GM18951 (cell line): ENCODE measurements around the gene NKRF.
"Not testable (repeated sequence)": the region's sequence is repeated elsewhere in the genome, so short reads cannot be mapped to it uniquely, and the experiment has no call there.

Experiments used
- POLR2A ChIP-seq: IDR thresholded peaks from 4 replicates; pipeline ENCODE4 v1.6.1; 2011; ENCODE audit warnings: mild to moderate bottlenecking; ENCODE audit not compliant: insufficient read length, insufficient read depth; ENCODE audit errors: extremely low read depth
- in situ Hi-C: fragments of 300-500 bp; cut with MboI; formaldehyde crosslinking; loops from one replicate; pipeline ENCODE4 v1.12.0; 2022; ENCODE audit warnings: low sequenced_read_pairs, mixed read lengths, inconsistent platforms; ENCODE audit not compliant: unreplicated experiment

Gene NKRF

DNA sequence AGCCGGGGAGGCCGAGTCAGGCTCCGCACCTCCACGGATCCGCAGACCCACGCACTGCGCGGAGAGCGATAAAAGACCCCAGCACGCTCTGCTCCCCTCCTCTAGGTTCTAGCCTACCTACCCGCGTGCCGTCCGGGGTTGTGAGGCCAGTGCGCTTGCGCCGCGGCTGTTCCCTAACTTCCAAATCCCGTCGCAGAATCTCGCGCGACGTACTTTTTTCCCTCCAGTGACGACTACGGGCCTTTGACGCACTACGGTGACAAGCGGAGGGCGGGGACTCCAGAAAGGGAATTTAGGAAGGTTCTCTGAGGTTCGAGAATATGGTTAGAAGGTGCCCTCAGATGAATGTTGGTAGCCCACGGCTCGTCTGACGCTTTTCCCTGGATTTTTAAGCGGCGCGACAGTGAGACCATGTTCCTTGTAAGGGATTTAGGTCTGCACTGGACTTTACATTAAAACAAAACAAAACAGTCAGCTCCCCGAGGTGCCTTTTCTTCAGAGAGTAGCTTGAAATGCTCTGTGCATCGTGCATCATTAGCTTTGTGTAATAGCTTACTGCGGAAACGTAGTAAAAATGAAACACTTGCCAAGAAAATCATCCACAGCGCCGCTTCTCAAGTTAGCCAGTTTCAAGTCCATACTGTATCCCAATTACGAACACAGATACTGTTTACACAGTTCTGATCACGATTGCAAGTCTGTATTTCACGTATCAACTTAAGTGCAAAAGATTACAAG, at the start of gene NKRF:
Gene NKRF, minus strand, starts transcription at position 145 of the 738 bp plus-strand sequence.
- peak; percentile 86 for TF ChIP-seq POLR2A
- in situ Hi-C loops, result no loop called here

DNA sequence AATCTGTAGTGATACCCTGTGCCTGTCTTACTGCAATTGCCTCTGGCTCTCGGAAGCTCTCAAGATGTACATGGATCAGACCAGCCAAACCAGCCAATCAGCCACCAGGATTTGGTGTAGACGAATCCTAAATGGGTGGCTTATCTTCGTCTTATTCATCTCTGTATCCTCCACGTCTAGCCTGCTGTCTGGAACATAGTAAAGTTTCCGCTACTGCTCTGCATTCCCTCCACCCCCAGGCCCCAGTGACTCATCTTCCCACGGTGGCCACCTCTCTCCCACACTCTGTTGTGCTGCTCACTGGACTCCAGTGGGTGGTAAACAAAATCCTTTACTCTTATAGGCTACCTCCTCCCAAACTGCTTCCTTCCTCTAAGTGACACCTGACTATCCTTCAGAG, 48.9 kb upstream of the NKRF start:
- in situ Hi-C loops, result no loop called here
- TF ChIP-seq POLR2A, result no peak

DNA sequence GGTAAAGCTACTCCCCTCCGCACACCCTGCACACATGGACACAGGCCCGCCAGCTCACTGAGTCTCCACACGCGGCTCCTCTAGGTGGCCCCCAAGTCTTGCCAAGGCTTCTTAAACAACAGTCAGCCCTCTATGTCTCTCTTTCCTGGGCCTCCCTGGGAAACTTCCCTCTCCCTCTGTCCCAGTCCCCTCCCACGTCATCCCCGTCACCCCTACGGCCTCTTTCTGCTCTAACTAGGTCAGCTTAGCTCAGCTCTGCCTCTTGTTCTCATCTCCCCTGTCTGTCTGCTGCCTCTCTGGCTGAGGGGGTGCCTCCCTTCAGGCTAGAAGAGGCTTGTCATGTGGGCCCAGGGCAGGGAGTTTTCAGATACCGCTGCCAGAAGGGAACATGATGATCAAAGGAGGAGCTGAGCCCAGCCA, 47.9 kb upstream of the NKRF start:
- in situ Hi-C loops, result no loop called here
- TF ChIP-seq POLR2A, result no peak

DNA sequence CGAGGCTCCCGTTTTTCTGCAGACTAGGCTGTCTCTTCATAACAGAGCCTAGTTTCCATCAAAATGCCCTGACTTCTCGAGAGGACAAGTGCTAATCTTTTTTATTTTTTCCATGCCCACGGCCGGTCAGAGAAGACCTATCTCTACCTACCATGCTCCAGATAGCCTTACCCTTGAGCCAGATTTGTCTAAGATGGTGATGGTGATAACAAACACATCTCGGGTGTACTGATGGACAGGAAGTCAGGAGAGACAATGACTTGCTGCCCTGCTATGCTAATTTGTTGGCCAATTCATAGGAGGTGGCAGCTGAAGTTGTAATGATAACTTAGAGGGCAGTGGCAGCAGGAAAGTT, 42.2 kb upstream of the NKRF start:
- in situ Hi-C loops, result no loop called here

DNA sequence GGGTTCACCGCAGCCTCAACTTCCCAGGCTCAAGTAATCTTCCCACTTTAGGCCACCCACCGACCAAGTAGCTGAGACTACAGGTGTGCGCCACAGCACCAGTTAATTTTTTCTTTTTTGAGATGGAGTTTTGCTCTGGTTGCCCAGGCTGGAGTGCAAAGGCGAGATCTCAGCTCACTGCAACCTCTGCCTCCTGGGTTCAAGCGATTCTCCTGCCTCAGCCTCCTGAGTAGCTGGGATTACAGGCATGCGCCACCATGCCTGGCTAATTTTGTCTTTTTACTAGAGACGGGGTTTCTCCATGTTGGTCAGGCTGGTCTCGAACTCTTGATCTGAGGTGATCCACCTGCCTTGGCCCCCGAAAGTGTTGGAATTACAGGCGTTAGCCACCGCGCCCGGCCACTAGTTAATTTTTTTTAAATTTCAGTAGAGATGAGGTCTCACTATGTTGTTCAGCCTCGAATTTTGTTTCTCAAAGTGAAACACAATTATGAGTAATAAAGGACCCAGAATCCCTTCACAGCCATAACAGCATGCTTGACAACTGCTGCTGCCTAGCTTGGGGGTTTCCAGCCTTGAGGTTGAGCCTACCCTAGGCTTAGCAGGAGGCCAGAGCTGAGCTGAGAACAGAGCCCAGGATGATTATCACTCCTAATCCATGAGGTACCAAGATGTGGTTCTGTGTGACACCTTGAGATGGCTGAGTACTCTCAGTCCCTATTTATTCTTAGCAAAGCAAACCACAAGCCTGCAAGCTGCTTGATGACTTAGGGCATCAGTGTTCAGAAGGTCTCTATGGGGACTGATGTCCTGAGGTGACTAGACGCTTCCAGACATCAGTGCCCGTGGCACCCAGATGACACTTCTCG, 41.6 kb upstream of the NKRF start:
- in situ Hi-C loops, result no loop called here
- TF ChIP-seq POLR2A, result no peak

More for the DNA sequence above, 42.2 kb upstream of the NKRF start:
- TF ChIP-seq POLR2A, result no peak

DNA sequence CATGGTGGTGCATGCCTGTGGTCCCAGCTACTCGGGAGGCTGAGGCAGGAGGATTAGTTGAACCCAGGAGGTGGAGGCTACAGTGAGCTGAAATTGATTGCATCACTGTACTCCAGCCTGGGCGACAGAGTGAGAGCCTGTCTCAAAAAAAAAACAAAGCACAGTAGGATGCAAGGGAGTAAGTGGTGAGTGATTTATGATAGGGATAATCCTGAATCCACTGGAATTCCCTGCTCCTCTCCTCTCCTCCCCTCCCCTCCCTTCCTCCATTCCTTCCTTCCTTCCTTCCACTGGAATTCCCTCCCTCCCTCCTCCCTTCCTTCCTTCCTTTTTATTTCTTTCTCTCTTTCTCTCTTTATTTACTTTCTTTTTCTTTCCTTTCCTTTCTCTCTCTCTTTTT, 40.9 kb upstream of the NKRF start:
- TF ChIP-seq POLR2A, result no peak
- in situ Hi-C loops, result no loop called here

DNA sequence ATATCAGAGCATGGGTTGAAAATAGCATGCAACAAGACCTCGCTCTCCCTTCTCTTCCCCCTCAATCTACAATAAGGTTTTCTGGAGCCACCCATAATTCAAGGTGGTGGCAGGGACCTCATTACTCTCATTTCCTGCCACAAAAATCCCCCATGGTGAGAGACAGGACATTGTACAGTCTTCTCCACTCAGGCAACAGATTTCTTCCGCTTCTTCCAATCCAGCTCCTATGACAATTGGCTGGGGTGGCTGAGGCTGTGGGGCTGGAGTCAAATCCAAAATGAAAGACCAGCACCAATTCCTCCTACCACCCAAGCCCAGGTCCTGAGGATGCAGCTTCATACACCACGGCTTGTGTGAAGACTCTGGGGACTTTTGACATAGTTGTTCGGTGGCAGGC, 40.3 kb upstream of the NKRF start:
- no peak for TF ChIP-seq POLR2A
- in situ Hi-C loops, result no loop called here

DNA sequence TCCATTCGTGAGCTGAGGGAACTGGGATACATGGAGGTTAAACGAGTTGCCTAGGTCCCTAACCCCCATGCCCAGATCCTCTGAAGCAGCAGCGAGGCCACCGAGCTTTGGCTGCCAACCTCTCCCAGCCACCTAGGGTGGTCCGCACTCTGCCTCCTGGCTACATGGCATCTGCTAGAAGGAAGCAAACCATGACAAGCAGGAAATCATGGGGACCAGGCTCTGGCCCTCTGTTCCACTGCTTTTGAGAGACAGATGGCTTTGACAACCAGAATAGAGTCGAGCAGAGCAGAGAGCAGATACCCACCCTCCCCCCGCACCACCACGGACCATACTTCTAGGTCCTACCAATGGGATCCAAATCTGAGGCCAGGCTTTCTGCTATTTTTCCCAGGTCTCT, 37.5 kb upstream of the NKRF start:
- TF ChIP-seq POLR2A, result no peak
- in situ Hi-C loops, result no loop called here

DNA sequence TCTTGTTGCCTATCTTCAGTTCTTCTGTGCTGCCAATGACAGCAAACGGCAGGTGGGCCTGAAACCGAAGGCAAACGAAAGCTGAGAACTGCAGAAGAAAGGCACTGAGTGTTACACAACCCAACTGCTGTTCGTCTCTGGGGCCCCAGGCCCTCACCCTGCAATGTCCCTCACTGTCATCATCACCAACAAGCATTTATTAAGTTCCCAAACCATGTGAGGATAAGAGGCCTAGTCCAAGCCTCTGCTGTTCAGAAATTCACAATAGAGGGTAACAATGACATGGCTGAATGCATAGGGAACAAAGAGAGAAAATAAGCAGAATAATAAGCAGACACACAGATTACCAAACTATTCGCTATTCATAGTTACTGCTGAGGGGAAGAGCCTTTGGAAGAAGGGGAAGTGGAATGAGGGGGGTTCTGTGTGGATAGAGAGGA, 34.5 kb upstream of the NKRF start:
- no peak for TF ChIP-seq POLR2A
- in situ Hi-C loops, result no loop called here

DNA sequence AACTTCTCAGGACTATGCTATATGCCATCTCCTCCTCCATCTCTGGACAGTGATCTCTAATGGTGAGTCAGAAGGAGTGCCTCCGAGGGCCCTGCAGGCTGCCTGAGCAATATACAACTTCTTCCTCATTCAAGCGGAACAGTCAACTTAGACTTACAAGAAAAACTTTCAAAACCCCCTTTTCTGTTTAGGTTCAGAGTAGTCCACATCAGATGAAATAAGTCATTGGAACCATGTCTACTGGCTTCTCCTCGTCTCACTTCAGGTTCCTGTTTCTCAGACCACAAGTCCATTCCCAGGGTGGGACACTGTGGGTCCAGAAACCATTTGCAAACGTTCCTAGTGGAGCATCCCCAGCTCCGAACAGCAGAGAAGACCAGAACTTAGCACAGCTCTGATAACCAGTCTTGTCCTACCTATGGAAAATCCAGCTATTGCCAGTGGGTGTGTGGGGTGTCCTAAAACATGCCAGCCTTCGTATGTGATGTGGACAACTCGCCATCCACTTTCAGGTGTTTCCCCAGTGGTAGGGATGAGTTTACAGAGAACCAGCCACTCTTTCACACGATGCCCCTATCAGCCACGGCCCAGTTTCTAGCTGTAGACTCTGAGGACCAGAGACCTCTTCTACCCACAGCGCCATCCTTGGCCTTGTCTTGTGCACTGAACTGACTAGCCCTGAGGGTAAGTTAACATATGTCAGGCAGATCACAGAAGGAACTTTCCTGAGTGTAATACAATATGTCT, 32.7 kb upstream of the NKRF start:
- no peak for TF ChIP-seq POLR2A
- in situ Hi-C loops, result no loop called here

DNA sequence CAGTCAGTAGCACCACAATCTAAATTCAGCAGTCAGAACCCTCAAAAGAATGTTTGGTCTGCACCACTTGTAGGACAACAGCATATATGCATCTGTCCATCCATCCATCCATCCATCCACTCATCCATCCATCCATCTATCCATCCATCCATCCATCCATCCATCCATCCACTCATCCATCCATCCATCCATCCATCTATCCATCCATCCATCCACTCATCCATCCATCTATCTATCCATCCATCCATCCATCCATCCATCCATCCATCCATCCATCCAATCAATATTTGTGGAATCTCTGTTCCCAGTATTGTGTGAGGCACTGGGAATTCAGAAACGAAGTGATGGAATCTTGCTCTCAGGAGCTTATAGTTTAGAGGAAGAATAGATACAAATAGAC, 31.2 kb upstream of the NKRF start:
- in situ Hi-C loops, result not testable (repeated sequence)

DNA sequence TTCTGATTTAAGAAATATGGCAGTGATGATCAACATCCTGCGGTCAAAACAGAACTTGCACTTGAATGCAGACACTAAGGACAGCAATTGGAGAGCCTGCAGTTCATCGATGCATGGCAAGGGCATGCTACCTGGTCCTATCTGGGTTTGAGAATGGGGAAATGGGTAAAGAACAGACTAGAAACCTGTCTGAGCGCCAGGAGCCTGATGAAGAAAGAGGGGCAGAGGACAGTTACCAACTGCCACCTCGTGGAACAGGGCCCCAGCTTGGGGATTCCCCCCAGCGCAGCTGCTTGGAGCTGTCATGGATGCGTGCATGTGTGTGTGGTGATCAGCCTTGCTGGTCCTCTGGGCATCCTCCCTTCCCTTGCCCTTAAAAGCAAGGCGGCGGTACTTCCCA, 30.2 kb upstream of the NKRF start:
- TF ChIP-seq POLR2A, result no peak
- in situ Hi-C loops, result no loop called here

DNA sequence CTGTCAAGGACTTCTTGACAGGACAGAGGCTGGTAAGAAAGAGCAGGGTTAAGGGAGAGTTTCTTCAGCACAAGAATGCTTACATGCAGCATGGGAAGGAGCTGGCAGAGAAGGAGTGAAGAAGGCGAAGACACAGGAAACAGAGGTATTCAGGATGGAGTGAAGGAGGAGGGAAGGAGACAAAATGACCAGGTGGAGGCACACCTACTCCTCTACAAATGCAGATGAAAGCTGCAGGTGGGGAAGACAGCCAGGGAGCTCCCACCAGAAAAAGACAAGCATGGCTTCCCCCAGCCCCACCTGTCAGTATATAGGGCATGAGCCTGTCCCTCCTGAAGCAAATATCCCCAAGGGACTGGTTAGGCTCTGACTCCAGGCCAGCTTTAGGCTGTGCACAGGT, 29.6 kb upstream of the NKRF start:
- in situ Hi-C loops, result no loop called here
- no peak for TF ChIP-seq POLR2A
